Neural cell (in vitro differentiated cells): ENCODE results near the gene SLAIN1. TPM values are rescaled to one million over a fixed set of nuclear protein-coding genes. Genes with fewer than 3 reads are reported as not detected.

Experiments used
- H2AFZ ChIP-seq: fragments of 200-600, 300-800 bp; sonication (generic), shearing (Covaris generic); 2 replicates; pipeline ENCODE4 v1.6.0; 2014; ENCODE audit warnings: low read depth, mild to moderate bottlenecking, antibody characterized with exemption, low read length, moderate library complexity
- H3F3A ChIP-seq: fragments of 200-600 bp; shearing (Covaris generic); 2 replicates; pipeline ENCODE4 v1.6.1; 2016; ENCODE audit warnings: mild to moderate bottlenecking, moderate library complexity, mixed read lengths, antibody characterized with exemption, low read length; ENCODE audit not compliant: insufficient read depth, poor library complexity, severe bottlenecking
- H3K27ac ChIP-seq: fragments of 200-600, 300-800 bp; sonication (generic), shearing (Covaris generic); 2 replicates; pipeline ENCODE4 v1.5.1; 2014; ENCODE audit warnings: mild to moderate bottlenecking, low read length, moderate library complexity
- H3K27me3 ChIP-seq: fragments of 300-800, 200-600 bp; sonication (generic), shearing (Covaris generic); 2 replicates; pipeline ENCODE4 v1.6.0; 2014; ENCODE audit warnings: mild to moderate bottlenecking, low read depth, low read length, moderate library complexity; ENCODE audit not compliant: insufficient read depth
- H3K36me3 ChIP-seq: fragments of 300-800, 200-600 bp; sonication (generic), shearing (Covaris generic); 2 replicates; pipeline ENCODE4 v1.5.1; 2014; ENCODE audit warnings: mild to moderate bottlenecking, antibody characterized with exemption, low read length, moderate library complexity; ENCODE audit not compliant: insufficient read depth
- H3K4me2 ChIP-seq: fragments of 300-800, 200-600 bp; sonication (generic), shearing (Covaris generic); 2 replicates; pipeline ENCODE4 v1.6.0; 2014; ENCODE audit warnings: mild to moderate bottlenecking, low read length
- H3K4me3 ChIP-seq: fragments of 300-800, 200-600 bp; sonication (generic), shearing (Covaris generic); 2 replicates; pipeline ENCODE4 v1.5.1; 2014; ENCODE audit warnings: mild to moderate bottlenecking, low read length, moderate library complexity
- H3K79me2 ChIP-seq: fragments of 200-600 bp; shearing (Covaris generic); replicated peaks from 2 replicates; pipeline ENCODE4 v1.6.0; 2014; ENCODE audit warnings: mild to moderate bottlenecking, low read length, moderate library complexity; ENCODE audit not compliant: insufficient read depth
- H3K9ac ChIP-seq: fragments of 300-800, 200-600 bp; sonication (generic), shearing (Covaris generic); 2 replicates; pipeline ENCODE4 v1.6.1; 2016; ENCODE audit warnings: mild to moderate bottlenecking, low read length, mixed read lengths
- H3K9me2 ChIP-seq: fragments of 200-600 bp; shearing (Covaris generic); 2 replicates; pipeline ENCODE4 v1.6.1; 2016; ENCODE audit warnings: mild to moderate bottlenecking, low read length, mixed read lengths; ENCODE audit not compliant: insufficient read depth
- H3K9me3 ChIP-seq: fragments of 200-600, 300-800 bp; sonication (generic), shearing (Covaris generic); 2 replicates; pipeline ENCODE4 v1.6.1; 2016; ENCODE audit warnings: mild to moderate bottlenecking, mixed run types, low read length, moderate library complexity, mixed read lengths
- H4K20me1 ChIP-seq: fragments of 200-600 bp; shearing (Covaris generic); 2 replicates; pipeline ENCODE4 v1.6.1; 2016; ENCODE audit warnings: mild to moderate bottlenecking, mixed run types; ENCODE audit not compliant: insufficient read depth
- EP300 ChIP-seq: fragments of 450-650 bp; conservative IDR thresholded peaks from 2 replicates; pipeline ENCODE4 v1.6.1; 2014; ENCODE audit warnings: antibody characterized with exemption, mild to moderate bottlenecking, moderate library complexity; ENCODE audit not compliant: poor library complexity, severe bottlenecking
- EZH2 ChIP-seq: fragments of 200-600, 300-800 bp; shearing (Covaris generic), sonication (generic); IDR thresholded peaks from 2 replicates; pipeline ENCODE4 v1.6.1; 2014; ENCODE audit warnings: antibody characterized with exemption, low read length, borderline replicate concordance, mild to moderate bottlenecking; ENCODE audit not compliant: insufficient read depth, poor library complexity, severe bottlenecking
- MXI1 ChIP-seq: fragments of 450-650 bp; conservative IDR thresholded peaks from 2 replicates; pipeline ENCODE4 v1.6.1; 2014; ENCODE audit warnings: antibody characterized with exemption, mild to moderate bottlenecking; ENCODE audit not compliant: poor library complexity, severe bottlenecking
- POLR2AphosphoS5 ChIP-seq: IDR thresholded peaks from 2 replicates; pipeline ENCODE4 v1.6.1; 2012
- RAD21 ChIP-seq: fragments of 450-650 bp; conservative IDR thresholded peaks from 2 replicates; pipeline ENCODE4 v1.6.1; 2014; ENCODE audit warnings: antibody characterized with exemption, mild to moderate bottlenecking, moderate library complexity
- SMC3 ChIP-seq: fragments of 450-650 bp; conservative IDR thresholded peaks from 2 replicates; pipeline ENCODE4 v1.6.1; 2014; ENCODE audit warnings: antibody characterized with exemption, mild to moderate bottlenecking, moderate library complexity; ENCODE audit not compliant: poor library complexity
- TAF1 ChIP-seq: IDR thresholded peaks from 2 replicates; pipeline ENCODE4 v1.6.1; 2012; ENCODE audit warnings: low read depth
- polyA plus RNA-seq: library from polyadenylated mRNA; depleted of rRNA; stranded (reverse); fragments of >200 nt; gene quantifications from 2 replicates; pipeline ENCODE4 v1.2.3, GENCODE V29; 2014
- TF ChIP-seq, protein P1 (sequence below): fragments of 450-650 bp; IDR thresholded peaks from 2 replicates; pipeline ENCODE4 v1.5.1; 2014; ENCODE audit warnings: antibody characterized with exemption, mild to moderate bottlenecking, moderate library complexity; ENCODE audit not compliant: poor library complexity, severe bottlenecking
- TF ChIP-seq, protein P2 (sequence below): IDR thresholded peaks from 2 replicates; pipeline ENCODE4 v1.6.1; 2012; ENCODE audit warnings: borderline replicate concordance

The SLAIN1 gene
- polyA plus RNA-seq, 1 donor from 2014 or later, result 155 TPM

DNA sequence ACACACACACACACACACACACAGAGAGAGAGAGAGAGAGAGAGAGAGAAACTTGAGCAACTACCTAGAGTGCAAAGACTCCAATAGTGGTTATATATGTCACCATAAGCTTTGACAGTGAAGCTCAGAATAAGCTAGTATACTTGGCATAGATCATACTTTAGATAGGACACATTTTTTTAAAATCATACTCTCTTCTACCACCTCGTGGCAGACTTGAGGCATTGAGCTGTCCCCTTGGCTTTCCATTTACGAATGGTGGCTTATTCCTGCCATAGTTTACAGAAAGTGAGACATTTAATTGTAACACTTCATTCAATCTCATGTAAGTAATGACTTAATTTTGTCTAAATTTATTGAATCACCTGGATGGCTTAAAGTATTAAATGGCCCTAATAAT is 112.9 kb downstream of the SLAIN1 start:
- TF ChIP-seq EP300 (no peak), MXI1 (no peak)
- TF ChIP-seq, protein P1, sequence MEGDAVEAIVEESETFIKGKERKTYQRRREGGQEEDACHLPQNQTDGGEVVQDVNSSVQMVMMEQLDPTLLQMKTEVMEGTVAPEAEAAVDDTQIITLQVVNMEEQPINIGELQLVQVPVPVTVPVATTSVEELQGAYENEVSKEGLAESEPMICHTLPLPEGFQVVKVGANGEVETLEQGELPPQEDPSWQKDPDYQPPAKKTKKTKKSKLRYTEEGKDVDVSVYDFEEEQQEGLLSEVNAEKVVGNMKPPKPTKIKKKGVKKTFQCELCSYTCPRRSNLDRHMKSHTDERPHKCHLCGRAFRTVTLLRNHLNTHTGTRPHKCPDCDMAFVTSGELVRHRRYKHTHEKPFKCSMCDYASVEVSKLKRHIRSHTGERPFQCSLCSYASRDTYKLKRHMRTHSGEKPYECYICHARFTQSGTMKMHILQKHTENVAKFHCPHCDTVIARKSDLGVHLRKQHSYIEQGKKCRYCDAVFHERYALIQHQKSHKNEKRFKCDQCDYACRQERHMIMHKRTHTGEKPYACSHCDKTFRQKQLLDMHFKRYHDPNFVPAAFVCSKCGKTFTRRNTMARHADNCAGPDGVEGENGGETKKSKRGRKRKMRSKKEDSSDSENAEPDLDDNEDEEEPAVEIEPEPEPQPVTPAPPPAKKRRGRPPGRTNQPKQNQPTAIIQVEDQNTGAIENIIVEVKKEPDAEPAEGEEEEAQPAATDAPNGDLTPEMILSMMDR, result peak; percentile 32
- TF ChIP-seq, protein P2, sequence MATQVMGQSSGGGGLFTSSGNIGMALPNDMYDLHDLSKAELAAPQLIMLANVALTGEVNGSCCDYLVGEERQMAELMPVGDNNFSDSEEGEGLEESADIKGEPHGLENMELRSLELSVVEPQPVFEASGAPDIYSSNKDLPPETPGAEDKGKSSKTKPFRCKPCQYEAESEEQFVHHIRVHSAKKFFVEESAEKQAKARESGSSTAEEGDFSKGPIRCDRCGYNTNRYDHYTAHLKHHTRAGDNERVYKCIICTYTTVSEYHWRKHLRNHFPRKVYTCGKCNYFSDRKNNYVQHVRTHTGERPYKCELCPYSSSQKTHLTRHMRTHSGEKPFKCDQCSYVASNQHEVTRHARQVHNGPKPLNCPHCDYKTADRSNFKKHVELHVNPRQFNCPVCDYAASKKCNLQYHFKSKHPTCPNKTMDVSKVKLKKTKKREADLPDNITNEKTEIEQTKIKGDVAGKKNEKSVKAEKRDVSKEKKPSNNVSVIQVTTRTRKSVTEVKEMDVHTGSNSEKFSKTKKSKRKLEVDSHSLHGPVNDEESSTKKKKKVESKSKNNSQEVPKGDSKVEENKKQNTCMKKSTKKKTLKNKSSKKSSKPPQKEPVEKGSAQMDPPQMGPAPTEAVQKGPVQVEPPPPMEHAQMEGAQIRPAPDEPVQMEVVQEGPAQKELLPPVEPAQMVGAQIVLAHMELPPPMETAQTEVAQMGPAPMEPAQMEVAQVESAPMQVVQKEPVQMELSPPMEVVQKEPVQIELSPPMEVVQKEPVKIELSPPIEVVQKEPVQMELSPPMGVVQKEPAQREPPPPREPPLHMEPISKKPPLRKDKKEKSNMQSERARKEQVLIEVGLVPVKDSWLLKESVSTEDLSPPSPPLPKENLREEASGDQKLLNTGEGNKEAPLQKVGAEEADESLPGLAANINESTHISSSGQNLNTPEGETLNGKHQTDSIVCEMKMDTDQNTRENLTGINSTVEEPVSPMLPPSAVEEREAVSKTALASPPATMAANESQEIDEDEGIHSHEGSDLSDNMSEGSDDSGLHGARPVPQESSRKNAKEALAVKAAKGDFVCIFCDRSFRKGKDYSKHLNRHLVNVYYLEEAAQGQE, result no peak
- H4K20me1 ChIP-seq, result no peaks in the 10 kb centered on the region
- H3K4me3 ChIP-seq, result no peak overlapping the region
- no peak overlapping the region for H3K4me2 ChIP-seq
- no peaks in the 10 kb centered on the region for H3K9me3 ChIP-seq
- no peak overlapping the region for H2AFZ ChIP-seq
- no peaks in the 10 kb centered on the region for H3K9me2 ChIP-seq
- H3K27me3 ChIP-seq, result no peaks in the 10 kb centered on the region
- no peaks in the 10 kb centered on the region for H3F3A ChIP-seq
- no peaks in the 10 kb centered on the region for H3K36me3 ChIP-seq
- H3K79me2 ChIP-seq, result no peaks in the 10 kb centered on the region
- no peak overlapping the region for H3K9ac ChIP-seq
- no peak overlapping the region for H3K27ac ChIP-seq

DNA sequence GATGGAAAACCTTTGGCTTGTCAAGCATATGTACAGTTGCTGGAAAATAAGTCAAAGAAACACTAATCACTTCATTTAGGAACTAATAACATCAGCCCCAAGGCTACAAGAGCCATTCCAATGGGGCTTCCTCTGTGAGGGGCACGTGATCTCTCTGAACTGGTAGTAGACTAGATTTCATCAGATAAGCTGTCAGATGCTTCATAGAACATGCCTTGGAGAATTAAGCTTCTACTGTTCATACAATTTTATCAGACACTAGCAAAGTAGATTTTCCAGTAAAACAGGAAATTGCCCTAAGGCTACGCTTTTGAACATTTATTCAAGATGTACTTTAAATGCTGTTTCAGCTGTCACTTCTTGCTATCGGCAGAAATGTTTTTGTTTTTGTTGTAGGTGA is 113.4 kb downstream of the SLAIN1 start:
- no peak overlapping the region for H2AFZ ChIP-seq
- no peak overlapping the region for H3K27ac ChIP-seq
- H3K9me3 ChIP-seq, result no peaks in the 10 kb centered on the region
- TF ChIP-seq, protein P2, result no peak
- TF ChIP-seq RAD21 (no peak), SMC3 (no peak), EP300 (no peak), MXI1 (no peak), EZH2 (no peak), TAF1 (no peak), POLR2AphosphoS5 (no peak)
- H3K4me3 ChIP-seq, result no peak overlapping the region
- H3K79me2 ChIP-seq, result no peaks in the 10 kb centered on the region
- H3K27me3 ChIP-seq, result no peaks in the 10 kb centered on the region
- H3K9ac ChIP-seq, result no peak overlapping the region
- H3K4me2 ChIP-seq, result no peak overlapping the region
- H3F3A ChIP-seq, result no peaks in the 10 kb centered on the region
- H3K9me2 ChIP-seq, result no peaks in the 10 kb centered on the region
- H4K20me1 ChIP-seq, result no peaks in the 10 kb centered on the region
- H3K36me3 ChIP-seq, result no peaks in the 10 kb centered on the region
